Measurements from ENCODE around the gene RPS8. TPM values are rescaled to one million over a fixed set of nuclear protein-coding genes. Genes with fewer than 3 reads are reported as not detected.
"Not testable (repeated sequence)": the region's sequence is repeated elsewhere in the genome, so short reads cannot be mapped to it uniquely, and the experiment has no call there.

Gene RPS8
- total and polyA plus RNA-seq, 8 donors, result 843 to 1,938 (median 1,366) TPM

DNA sequence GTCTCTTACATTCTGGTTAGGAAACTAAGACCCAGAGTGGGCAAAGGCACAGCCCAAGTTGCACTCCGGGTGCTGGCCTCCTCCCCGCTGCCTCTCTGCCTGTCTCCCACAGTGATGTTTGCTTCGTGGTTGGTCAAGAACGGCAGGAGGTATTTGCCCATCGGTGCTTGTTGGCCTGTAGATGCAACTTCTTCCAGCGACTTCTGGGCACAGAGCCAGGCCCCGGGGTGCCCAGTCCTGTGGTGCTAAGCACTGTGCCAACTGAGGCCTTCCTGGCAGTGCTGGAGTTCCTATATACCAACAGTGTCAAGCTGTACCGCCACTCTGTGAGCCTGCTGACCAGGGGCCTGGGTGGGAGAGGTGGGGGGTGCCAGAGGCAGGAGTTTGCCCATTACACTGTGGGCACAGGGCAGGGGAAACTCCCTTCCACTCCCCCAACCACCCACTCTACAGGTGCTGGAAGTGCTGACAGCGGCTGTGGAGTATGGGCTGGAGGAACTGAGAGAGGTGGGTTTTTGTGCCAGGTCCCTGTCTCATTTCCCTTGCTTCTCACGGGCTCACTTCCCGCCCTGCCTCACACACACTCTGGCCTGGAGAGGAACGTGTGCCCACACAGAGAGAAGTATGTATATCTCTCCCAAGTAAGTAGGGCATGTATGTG, 34.9 kb downstream of the RPS8 start:
- WGBS, 2 donors, result 30 to 43% methylated on average over 12 of the region's 12 CpGs
- FAIRE-seq, result no peak
- H3K4me1 ChIP-seq, result peaks cover 40 to 62% (median 41%) of the 10 kb centered on the region in 3 donors
- no peaks in the 10 kb centered on the region for H3K27me3 ChIP-seq
- peak overlapping the region; percentile 94 to 99 (median 98) for H3K27ac ChIP-seq
- DNase-seq, result peak; percentile 68 to 89 (median 81)
- intact Hi-C loops (cut with DNase I), result no loop called here
- no peak for TF ChIP-seq CTCF (IDR thresholded peaks at IDR 0.05)
- no peaks in the 10 kb centered on the region for H3K9me3 ChIP-seq
- H3K36me3 ChIP-seq, result peaks cover 0 to 11% (median 0%) of the 10 kb centered on the region in 3 donors
- no peak for ATAC-seq
- no peak overlapping the region for H3K4me3 ChIP-seq

- not testable (repeated sequence) for H3K4me3 ChIP-seq
- peak in 2 of 6 donors; percentile 13 to 37 for DNase-seq
Measured at GRCh38 chr1:44810762-44811105, 35.4 kb downstream of the RPS8 start.

GRCh38 chr1:44811234-44811633, 35.9 kb downstream of the RPS8 start:
- Histone ChIP-seq H3K9me3 (no peaks in the 10 kb centered on the region), H3K27ac (peak overlapping the region in 2 of 4 donors; percentile 98), H3K36me3 (peaks cover 0 to under 1% (median 0%) of the 10 kb centered on the region in 3 donors), H3K4me1 (peaks cover 39 to 57% (median 40%) of the 10 kb centered on the region in 3 donors), H3K4me3 (no peak overlapping the region), H3K27me3 (no peaks in the 10 kb centered on the region)
- FAIRE-seq (no peak), DNase-seq (peak in 2 of 6 donors; percentile 5 to 18), ATAC-seq (no peak)
- WGBS, 2 donors, result 80 to 89% methylated on average over 8 of the region's 8 CpGs
- intact Hi-C loops (cut with DNase I), result no loop called here
- TF ChIP-seq CTCF (IDR thresholded peaks at IDR 0.05), result no peak

More at GRCh38 chr1:44810762-44811105, 35.4 kb downstream of the RPS8 start:
- H3K27me3 ChIP-seq; H3K36me3 ChIP-seq; intact Hi-C loops (cut with DNase I); FAIRE-seq; H3K9me3 ChIP-seq; ATAC-seq: not testable (repeated sequence)
- H3K27ac ChIP-seq, result peak overlapping the region; percentile 94 to 99 (median 98)
- WGBS, 2 donors, result 83 to 85% methylated on average over 4 of the region's 4 CpGs
- peaks cover 40 to 62% (median 41%) of the 10 kb centered on the region in 3 donors for H3K4me1 ChIP-seq

DNA sequence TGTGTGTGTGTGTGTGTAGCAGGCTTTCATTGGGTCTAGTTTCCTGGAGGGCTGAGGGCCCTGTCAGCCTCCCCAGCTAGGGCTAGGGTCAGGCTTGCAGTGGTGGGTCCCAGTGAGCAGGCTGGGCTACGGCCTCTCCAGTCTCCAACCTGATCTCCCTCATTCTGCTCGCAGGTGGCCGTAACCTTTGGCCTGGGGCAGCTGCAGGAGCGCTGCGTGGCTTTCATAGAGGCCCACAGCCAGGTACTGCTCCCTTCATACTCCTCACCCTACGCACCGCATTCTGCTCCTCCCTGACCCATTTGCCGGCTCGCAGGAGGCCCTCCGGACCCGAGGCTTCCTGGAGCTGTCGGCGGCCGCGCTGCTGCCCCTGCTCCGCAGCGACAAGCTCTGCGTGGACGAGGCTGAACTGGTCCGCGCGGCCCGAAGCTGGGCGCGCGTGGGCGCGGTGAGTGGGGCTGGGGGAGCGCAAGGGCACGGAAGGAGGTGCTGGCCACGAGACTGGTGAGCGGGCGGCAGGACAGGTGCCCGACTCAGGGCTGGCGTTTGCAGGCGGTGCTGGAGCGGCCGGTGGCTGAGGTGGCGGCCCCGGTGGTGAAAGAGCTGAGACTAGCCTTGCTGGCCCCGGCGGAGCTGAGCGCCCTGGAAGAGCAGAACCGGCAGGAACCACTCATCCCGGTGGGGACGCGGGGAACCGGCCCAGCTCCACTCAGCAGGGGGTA, 37.6 kb downstream of the RPS8 start:
- no peaks in the 10 kb centered on the region for H3K36me3 ChIP-seq
- FAIRE-seq (no peak), DNase-seq (peak; percentile 30 to 81 (median 56)), ATAC-seq (peak; percentile 16 to 39 (median 25))
- no peak for TF ChIP-seq CTCF (IDR thresholded peaks at IDR 0.05)
- H3K4me3 ChIP-seq, result peak overlapping the region; percentile 23 to 52 (median 42)
- H3K9me3 ChIP-seq, result no peaks in the 10 kb centered on the region
- peak overlapping the region in 3 of 4 donors; percentile 40 to 83 (median 77) for H3K27ac ChIP-seq
- H3K4me1 ChIP-seq, result peaks cover 22 to 41% (median 25%) of the 10 kb centered on the region in 3 donors
- 47 to 51% methylated on average over 48 of the region's 48 CpGs for WGBS, 2 donors
- no peaks in the 10 kb centered on the region for H3K27me3 ChIP-seq
- intact Hi-C loops (cut with DNase I), result no loop called here

DNA sequence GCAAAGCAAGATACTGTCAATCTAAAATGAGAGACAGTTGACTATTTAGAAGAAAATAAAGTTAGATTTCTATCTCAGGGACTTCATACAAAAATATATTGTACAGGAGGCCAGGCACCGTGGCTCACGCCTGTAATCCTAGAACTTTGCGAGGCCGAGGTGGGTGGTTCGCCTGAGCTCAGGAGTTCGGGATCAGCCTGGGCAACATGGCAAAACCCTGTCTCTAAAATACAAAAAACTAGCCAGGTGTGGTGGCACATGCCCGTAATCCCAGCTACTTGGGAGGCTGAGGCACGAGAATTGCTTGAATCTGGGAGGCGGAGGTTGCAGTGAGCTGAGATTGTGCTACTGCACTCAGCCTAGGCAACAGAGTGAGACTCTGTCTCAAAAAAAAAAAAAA, 40.6 kb downstream of the RPS8 start:
- H3K36me3 ChIP-seq; intact Hi-C loops (cut with DNase I); ATAC-seq; FAIRE-seq; H3K4me3 ChIP-seq; H3K27ac ChIP-seq; H3K9me3 ChIP-seq; H3K27me3 ChIP-seq: not testable (repeated sequence)
- 83 to 94% methylated on average over 9 of the region's 9 CpGs for WGBS, 2 donors
- H3K4me1 ChIP-seq, result peaks cover 0 to 12% (median 0%) of the 10 kb centered on the region in 3 donors
- peak in 2 of 6 donors; percentile 5 to 9 for DNase-seq
